ENCODE data around the gene ARHGEF28.

Gene ARHGEF28

GRCh38 chr5:73822278-73822988, 196.4 kb downstream of the ARHGEF28 start:
- Histone ChIP-seq H3K4me1 (peaks cover 14% of the 10 kb centered on the region), H3K9me3 (no peaks in the 10 kb centered on the region), H3K36me3 (peaks cover 8% of the 10 kb centered on the region), H3K27me3 (no peaks in the 10 kb centered on the region), H3K4me3 (ENCODE audit: low read depth, low read length) (no peak overlapping the region)
- no peak for TF ChIP-seq CTCF (IDR thresholded peaks at IDR 0.05; ENCODE audit: low read depth, low read length)
- DNase-seq: no peak

DNA sequence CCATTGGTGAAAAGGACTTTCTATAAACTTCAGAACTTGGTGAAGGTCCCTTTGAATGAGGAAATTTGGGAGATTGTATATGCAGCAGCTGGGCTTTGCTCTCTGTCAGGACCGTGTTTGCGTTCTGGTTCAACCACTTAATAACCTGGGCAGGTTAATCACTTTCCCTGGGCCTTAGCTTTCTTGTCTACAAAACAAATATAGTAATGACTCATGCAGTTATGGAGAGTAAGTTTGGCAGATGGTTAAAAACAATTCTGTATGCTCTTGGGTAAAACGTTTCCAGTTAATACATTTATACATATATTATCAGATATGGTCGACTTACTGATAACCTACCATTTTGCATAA, 197.0 kb downstream of the ARHGEF28 start:
- H3K4me1 ChIP-seq: peaks cover 14% of the 10 kb centered on the region
- no peak overlapping the region for H3K4me3 ChIP-seq (ENCODE audit: low read depth, low read length)
- H3K9me3 ChIP-seq: no peaks in the 10 kb centered on the region
- no peak for TF ChIP-seq CTCF (IDR thresholded peaks at IDR 0.05; ENCODE audit: low read depth, low read length)
- H3K36me3 ChIP-seq: peaks cover 8% of the 10 kb centered on the region
- no peaks in the 10 kb centered on the region for H3K27me3 ChIP-seq
- DNase-seq: no peak

GRCh38 chr5:73823508-73823925, 197.5 kb downstream of the ARHGEF28 start:
- Histone ChIP-seq H3K4me3 (ENCODE audit: low read depth, low read length) (no peak overlapping the region), H3K9me3 (no peaks in the 10 kb centered on the region), H3K4me1 (peaks cover 14% of the 10 kb centered on the region), H3K36me3 (peaks cover 5% of the 10 kb centered on the region), H3K27me3 (no peaks in the 10 kb centered on the region)
- TF ChIP-seq CTCF (IDR thresholded peaks at IDR 0.05; ENCODE audit: low read depth, low read length): no peak
- no peak for DNase-seq

DNA sequence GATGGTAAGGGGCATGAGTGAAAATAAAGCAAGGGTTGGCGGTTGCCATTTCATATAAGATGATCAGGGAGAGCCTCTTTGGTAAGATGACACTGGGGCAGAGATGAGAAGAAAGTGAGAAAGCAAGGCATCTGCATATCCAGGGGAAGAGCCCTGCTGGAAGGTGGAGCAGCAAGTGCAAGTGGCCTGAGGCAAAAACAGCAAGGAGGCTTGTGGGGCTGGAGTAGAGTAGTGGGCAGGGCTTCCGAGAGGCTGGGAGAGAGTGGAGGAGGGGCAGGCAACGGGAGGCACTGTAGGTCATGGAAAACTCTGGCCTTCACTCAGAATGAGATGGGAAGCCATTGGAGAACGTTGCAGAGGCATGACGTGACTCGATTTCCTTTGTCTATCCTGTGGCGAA, 199.2 kb downstream of the ARHGEF28 start:
- no peak for TF ChIP-seq CTCF (IDR thresholded peaks at IDR 0.05; ENCODE audit: low read depth, low read length)

DNA sequence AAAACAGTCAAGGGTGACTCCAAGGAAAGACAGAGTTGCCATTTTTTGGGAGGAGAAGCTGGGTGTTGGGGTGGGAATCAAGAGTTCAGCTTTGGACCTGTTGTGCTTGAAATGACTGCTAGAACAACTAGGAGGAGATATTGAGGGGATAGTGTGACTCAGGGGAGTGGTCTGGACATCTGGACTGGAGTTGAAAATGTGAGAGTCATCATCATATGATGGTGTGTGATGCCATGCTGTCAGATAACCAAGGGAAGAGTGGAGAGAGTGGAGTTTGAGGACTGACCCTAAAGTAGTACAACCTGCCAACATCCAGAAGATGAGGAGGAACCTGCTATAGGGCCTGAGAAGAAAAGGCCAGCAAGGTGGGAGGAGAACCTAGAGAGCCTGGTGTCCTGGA, 199.7 kb downstream of the ARHGEF28 start:
- DNase-seq: no peak
- peaks cover 13% of the 10 kb centered on the region for H3K36me3 ChIP-seq
- no peaks in the 10 kb centered on the region for H3K27me3 ChIP-seq
- no peak overlapping the region for H3K4me3 ChIP-seq (ENCODE audit: low read depth, low read length)
- no peaks in the 10 kb centered on the region for H3K9me3 ChIP-seq
- no peak for TF ChIP-seq CTCF (IDR thresholded peaks at IDR 0.05; ENCODE audit: low read depth, low read length)
- peaks cover 4% of the 10 kb centered on the region; the same call in 1 of the 2 replicates for H3K4me1 ChIP-seq

More for the DNA sequence above, 199.2 kb downstream of the ARHGEF28 start:
- peaks cover 13% of the 10 kb centered on the region for H3K36me3 ChIP-seq
- no peaks in the 10 kb centered on the region for H3K27me3 ChIP-seq
- no peaks in the 10 kb centered on the region for H3K9me3 ChIP-seq
- H3K4me3 ChIP-seq (ENCODE audit: low read depth, low read length): no peak overlapping the region
- DNase-seq: no peak
- peaks cover 9% of the 10 kb centered on the region for H3K4me1 ChIP-seq

DNA sequence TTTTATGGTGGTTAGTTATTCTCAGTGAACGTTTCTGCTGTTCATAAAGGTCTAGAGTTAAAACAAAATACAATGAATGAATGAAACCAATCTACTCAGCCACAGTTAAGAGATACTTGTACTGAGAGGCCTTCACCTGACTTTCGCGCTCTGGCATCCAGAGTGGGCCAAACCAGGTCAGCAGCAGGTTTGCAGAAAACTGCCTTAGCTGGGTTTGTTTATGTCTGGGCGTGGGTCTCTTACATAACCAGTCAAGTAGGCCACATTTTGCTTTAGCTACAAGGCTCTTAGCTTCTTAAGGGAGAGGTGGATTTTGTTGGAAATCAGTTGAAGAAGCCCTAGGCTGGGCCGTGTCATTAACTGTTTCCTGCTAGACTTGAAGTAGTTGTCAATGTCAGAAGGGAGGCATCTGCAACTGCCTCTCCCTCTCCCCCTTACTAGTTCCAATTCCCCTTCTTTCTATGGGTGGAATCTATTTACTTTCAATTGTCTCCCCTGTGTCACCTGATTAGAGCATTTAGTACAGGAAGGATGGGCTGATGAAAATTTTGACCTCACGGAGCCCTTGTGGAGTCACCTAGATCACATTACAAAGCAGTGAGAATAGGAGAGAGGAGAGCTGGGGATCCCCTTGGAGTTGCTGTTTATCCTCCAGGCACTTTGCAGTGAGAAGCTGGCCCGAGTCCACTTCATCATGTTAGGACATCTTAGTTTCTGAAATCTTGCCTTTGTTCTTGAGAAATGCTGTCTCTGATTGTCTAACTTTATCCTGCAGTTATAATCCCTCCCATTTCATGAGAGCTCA, 200.5 kb downstream of the ARHGEF28 start:
- no peak for DNase-seq
- H3K36me3 ChIP-seq: peaks cover 13% of the 10 kb centered on the region
- TF ChIP-seq CTCF (IDR thresholded peaks at IDR 0.05; ENCODE audit: low read depth, low read length): no peak
- H3K4me3 ChIP-seq (ENCODE audit: low read depth, low read length): no peak overlapping the region
- H3K9me3 ChIP-seq: no peaks in the 10 kb centered on the region
- no peaks in the 10 kb centered on the region for H3K27me3 ChIP-seq
- H3K4me1 ChIP-seq: 0 out of 2 replicates have a peak, but pooled peaks cover 4% of the 10 kb centered on the region

Data from BE2C (cell line).